Hematopoietic multipotent progenitor cell treated with erythropoietin and hydrocortisone succinate and interleukin-3 and kit ligand, for 15 days (in vitro differentiated cells): Measurements from ENCODE around the gene SLC5A3.
A peak's percentile ranks its signal among the peaks of the same experiment; 100 is the strongest.

ENCODE experiments used
- DNase-seq: peaks from one replicate; pipeline ENCODE4 v3.0.0-alpha.2; 2015; ENCODE audit warnings: low spot score

The SLC5A3 gene

GRCh38 chr21:34100790-34101189 is 27.4 kb downstream of the SLC5A3 start:
- DNase-seq, result no peak

- no peak for DNase-seq
These were observed 32.7 kb downstream of the SLC5A3 start for GRCh38 chr21:34105947-34106541.

- no peak for DNase-seq
These were observed 34.2 kb downstream of the SLC5A3 start for GRCh38 chr21:34107606-34108005.

GRCh38 chr21:34109075-34109474 is 35.7 kb downstream of the SLC5A3 start:
- no peak for DNase-seq

GRCh38 chr21:34110594-34111202 is 37.3 kb downstream of the SLC5A3 start:
- peak; percentile 5 for DNase-seq

- no peak for DNase-seq
These were observed 39.1 kb downstream of the SLC5A3 start for GRCh38 chr21:34112316-34113033.

- no peak for DNase-seq
These were observed 40.5 kb downstream of the SLC5A3 start for GRCh38 chr21:34113842-34114241.

GRCh38 chr21:34115160-34115559 is 41.8 kb downstream of the SLC5A3 start:
- no peak for DNase-seq

GRCh38 chr21:34116569-34116968 is 43.2 kb downstream of the SLC5A3 start:
- DNase-seq, result no peak

GRCh38 chr21:34120867-34121266 is 47.5 kb downstream of the SLC5A3 start:
- DNase-seq, result no peak

GRCh38 chr21:34122047-34122446 is 48.7 kb downstream of the SLC5A3 start:
- no peak for DNase-seq
